Hematopoietic multipotent progenitor cell treated with erythropoietin and hydrocortisone succinate and interleukin-3 and kit ligand, for 8 days (in vitro differentiated cells): Measurements from ENCODE around the gene ANKRD37.
A peak's percentile ranks its signal among the peaks of the same experiment; 100 is the strongest.

Source experiments
- DNase-seq: peaks from one replicate; pipeline ENCODE4 v3.0.0-alpha.2; 2015

ANKRD37 gene

GRCh38 chr4:185381288-185382196, 15.1 kb upstream of the ANKRD37 start:
- DNase-seq = no peak

GRCh38 chr4:185382754-185383153, 13.9 kb upstream of the ANKRD37 start:
- DNase-seq = no peak

GRCh38 chr4:185383451-185383850, 13.2 kb upstream of the ANKRD37 start:
- DNase-seq = no peak

- no peak for DNase-seq
Observed at GRCh38 chr4:185384061-185384460, 12.6 kb upstream of the ANKRD37 start.

GRCh38 chr4:185384930-185385331, 11.7 kb upstream of the ANKRD37 start:
- DNase-seq = peak; percentile 53

GRCh38 chr4:185387957-185388356, 8.7 kb upstream of the ANKRD37 start:
- no peak for DNase-seq

- no peak for DNase-seq
Observed at GRCh38 chr4:185390941-185391340, 5.7 kb upstream of the ANKRD37 start.

- DNase-seq = no peak
Observed at GRCh38 chr4:185392156-185392555, 4.5 kb upstream of the ANKRD37 start.

GRCh38 chr4:185394568-185395237, 1.9 kb upstream of the ANKRD37 start:
- DNase-seq = peak; percentile 34

- DNase-seq = peak; percentile 43
Observed at GRCh38 chr4:185395238-185395955, 1.2 kb upstream of the ANKRD37 start, which contains the start of gene LRP2BP. TSS of gene LRP2BP (minus strand) at chr4:185395924. CDS start at chr4:185378186, 17,738 bp downstream.

- DNase-seq = peak; percentile 97
Observed at GRCh38 chr4:185395956-185396723, 501 bp upstream of the ANKRD37 start.

- no peak for DNase-seq
Observed at GRCh38 chr4:185398618-185399017, 2.0 kb downstream of the ANKRD37 start.

GRCh38 chr4:185399466-185399865, 2.8 kb downstream of the ANKRD37 start:
- no peak for DNase-seq

- DNase-seq = no peak
Observed at GRCh38 chr4:185404031-185404430, 7.4 kb downstream of the ANKRD37 start.

- DNase-seq = no peak
Observed at GRCh38 chr4:185405296-185405999, 8.8 kb downstream of the ANKRD37 start.

- no peak for DNase-seq
Observed at GRCh38 chr4:185408432-185408831, 11.8 kb downstream of the ANKRD37 start.

GRCh38 chr4:185411849-185412248, 15.2 kb downstream of the ANKRD37 start:
- no peak for DNase-seq

- DNase-seq = no peak
Observed at GRCh38 chr4:185412412-185412811, 15.8 kb downstream of the ANKRD37 start.

- DNase-seq = no peak
Observed at GRCh38 chr4:185416955-185417354, 20.3 kb downstream of the ANKRD37 start.

- DNase-seq = no peak
Observed at GRCh38 chr4:185421366-185422124, 24.9 kb downstream of the ANKRD37 start.
